HG02852 (cell line): ENCODE measurements around the gene CCP110.
"Not testable (repeated sequence)": the region's sequence is repeated elsewhere in the genome, so short reads cannot be mapped to it uniquely, and the experiment has no call there.

Source experiments
- ATAC-seq: cut with Tn5 transposase; IDR thresholded peaks from one replicate; pipeline ENCODE4 v1.9.1; 2021; ENCODE audit warnings: mild to moderate bottlenecking, moderate library complexity; ENCODE audit not compliant: unreplicated experiment

Gene CCP110

GRCh38 chr16:19512297-19512696 lies 11.4 kb upstream of the CCP110 start:
- ATAC-seq: no peak

DNA sequence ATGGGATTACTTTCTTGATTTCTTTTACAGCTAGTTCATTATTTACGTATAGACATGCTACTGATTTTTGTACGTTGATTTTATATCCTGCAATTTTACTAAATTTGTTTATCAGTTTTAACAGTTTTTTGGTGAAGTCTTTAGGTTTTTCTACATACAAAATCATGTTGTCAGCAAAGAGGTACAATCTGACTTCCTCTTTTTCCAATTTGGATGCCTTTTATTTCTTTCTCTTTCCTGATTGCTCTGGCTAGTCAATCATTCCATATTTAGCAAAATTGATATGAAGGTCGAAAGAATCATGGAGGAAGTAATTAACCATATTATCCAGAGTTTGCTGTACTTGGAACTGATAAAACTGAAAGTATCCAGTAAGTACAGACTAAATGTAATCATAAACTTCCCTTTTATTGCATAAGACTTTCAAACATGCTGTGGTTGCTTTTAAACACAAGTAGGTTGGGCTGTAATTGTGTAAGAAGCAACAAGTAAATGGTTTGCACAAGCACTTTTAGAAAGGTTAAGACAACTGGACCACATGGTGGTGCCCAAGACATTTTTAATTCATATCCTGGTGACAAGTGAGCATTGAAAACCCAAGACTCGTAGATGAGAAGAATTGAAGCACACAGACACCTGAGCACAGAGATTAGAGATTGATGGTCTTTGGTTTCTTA lies 10.2 kb upstream of the CCP110 start:
- no peak for ATAC-seq

DNA sequence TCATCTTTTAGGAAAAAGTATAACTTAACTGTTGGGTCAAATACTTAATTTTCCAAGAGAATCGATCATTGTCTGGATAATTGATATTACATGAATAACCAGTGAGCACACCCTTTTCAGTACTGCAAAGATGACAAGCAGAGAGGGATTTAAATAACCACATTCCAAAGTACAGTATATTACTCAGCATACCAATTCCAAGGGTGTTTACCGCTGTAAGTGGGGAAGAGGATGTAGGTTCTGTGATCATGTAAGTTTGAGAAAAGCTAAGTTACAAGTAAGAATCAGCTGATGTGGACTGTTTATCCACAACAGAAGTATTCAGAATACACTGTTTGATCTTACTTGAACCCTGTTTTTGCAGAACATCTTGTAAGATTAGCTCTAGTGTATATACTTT lies 8.0 kb upstream of the CCP110 start:
- no peak for ATAC-seq

GRCh38 chr16:19517424-19518089 lies 6.2 kb upstream of the CCP110 start:
- ATAC-seq: no peak

- ATAC-seq: no peak
Observed at GRCh38 chr16:19518388-19518787, 5.4 kb upstream of the CCP110 start.

DNA sequence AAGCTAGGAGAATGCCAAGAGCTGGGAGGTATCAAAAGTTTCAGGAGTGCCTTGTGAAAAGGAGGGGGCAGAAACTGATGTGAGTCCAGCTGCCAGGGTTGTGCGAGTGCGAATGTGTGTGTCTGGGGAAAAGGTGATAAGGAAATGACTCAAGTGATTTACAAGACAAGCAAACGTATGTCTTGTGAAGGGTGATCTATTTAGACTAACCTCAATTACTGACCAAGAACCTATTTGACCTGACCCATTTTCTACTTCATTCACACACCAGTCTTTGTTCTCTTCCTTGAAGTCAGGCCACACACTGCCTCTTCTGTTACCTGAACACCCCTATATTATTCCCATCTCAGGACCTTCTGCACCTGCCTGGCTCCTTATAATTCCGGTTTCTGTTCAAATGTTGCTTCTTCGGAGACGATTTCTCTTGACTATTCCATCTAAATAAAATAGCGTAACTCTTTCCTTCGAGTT lies 2.8 kb upstream of the CCP110 start:
- no peak for ATAC-seq

DNA sequence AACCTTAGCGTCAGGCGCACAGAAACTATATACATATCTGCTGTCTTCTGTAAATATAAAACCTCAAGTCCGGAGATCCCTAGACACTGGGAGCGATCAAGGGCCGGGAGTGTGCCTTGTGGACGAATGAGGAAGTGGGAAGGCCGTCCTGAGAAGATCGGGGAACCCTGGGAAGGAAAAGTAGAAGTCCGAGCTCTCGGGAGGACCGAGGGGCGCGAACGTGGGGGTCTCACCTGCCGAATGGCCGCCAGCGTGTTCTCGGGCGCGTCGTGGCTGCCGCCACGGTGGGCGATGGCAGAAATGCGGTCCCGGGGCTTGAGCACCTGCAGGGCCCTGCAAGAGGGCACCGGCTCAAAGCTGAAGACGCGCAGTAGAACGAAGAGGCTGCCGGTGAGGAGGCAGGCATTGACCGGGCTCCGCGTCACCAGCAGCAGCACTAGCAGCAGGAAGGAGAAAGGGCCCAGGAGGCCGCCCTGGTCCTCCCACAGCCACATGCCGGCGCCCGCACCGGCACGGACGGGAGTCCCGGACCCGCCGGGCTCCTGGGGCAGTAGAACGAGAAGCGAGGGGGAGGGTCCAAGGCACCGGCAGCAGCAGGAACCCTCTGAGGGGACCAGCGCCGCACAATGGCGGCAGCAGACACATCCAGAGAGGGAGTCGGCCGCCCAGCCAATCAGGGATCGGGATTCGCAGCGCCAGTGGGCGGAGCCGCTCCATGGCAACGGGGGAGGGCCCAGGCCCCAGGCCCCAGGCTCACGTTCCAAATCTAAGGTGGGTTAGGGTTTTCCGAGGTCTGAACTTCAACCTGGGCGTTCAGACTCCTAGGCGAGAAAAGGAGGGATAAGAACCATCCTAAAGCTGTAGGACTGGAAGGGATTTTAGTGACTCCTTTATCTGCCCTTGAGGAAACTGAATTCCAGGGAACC lies 2.0 kb upstream of the CCP110 start, which contains the start of gene GDE1:
Gene GDE1 (minus strand): TSS at position 628 of the 926 bp plus-strand sequence. CDS start 134 bp downstream, at position 494.
- ATAC-seq: peak; percentile 67

DNA sequence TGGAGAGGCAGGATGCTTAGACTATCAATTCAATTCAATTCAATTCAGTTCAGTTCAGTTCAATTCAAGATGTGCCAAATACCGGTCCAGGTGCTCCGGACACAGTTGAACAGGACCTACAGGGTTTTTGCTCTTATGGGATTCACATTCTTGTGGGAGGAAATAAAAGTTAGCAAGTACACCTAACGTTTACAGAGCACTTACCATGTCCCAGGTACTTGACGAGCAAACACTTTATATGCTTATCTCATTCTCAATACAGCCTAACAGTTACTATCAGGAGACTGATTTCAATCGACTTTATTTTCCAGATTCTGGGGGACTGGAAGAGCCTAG lies 1.4 kb upstream of the CCP110 start:
- ATAC-seq: no peak

DNA sequence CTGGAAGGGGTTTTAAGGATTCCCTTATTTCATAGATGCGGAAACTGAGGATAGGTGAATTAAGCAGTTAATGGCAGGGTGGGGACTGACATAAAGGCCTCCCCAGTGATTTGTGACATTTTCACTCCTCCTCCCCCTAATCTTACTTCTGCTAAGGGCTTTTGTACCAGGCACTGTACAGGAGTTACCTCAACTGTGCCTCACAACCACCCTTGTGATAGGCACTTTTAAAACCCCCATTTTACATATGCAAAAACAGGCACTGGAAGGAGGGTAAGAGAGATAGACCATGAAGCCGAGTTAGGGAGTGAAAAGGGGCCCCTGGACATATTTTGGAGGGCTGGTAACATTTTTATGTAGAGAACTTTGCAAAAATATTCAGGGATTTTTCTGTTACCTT lies 982 bp upstream of the CCP110 start:
- ATAC-seq: no peak

GRCh38 chr16:19523184-19523558 lies 571 bp upstream of the CCP110 start:
- no peak for ATAC-seq

DNA sequence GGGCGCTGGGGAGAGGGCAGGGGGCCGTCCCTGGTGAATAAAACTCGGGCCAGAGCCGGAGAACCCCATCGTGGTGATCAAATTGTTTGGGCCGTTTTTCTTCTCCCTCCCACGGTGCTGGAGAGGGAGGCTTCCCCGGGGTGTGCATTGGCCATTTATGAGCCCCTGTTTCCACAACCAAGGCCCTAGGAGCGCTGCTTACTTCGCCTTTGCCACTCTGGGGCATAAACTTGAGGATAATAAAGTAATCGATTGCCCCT lies 544 bp downstream of the CCP110 start:
- no peak for ATAC-seq

DNA sequence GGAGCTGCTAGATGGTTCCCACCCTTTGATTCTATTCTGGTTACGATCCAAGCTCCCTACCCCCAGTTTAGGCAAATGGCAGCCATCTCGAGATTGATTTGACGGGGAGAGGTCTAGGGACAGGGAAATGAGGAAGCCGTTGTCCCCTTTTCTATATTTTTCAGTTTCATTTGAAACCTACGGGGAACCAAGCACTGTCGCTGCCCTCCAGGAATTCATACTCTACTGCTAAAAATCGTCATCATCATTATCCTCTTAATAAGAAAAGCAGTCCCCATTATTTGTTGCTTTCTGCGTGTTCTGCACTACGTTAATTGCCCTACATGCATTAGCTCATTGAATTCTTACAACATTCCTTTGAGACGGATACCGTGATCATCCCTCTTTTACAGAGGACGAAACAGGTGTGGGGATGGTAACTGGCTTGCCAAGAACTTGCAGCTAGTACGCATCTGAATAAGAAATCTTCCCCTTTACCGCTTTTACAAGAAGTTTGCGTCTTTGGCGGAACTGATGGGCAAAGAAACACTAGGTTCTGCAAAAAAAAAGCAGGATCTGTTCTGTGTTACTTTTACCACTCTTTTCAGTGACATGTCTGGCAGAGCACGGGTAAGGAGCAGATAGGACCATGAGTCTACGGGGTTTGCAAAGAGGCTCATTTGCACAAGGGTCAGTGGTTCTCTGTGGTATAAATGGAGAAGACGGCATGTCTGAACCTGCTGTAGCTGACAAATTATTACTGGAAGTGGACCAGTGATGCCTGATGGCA lies 1.1 kb downstream of the CCP110 start:
- no peak for ATAC-seq

DNA sequence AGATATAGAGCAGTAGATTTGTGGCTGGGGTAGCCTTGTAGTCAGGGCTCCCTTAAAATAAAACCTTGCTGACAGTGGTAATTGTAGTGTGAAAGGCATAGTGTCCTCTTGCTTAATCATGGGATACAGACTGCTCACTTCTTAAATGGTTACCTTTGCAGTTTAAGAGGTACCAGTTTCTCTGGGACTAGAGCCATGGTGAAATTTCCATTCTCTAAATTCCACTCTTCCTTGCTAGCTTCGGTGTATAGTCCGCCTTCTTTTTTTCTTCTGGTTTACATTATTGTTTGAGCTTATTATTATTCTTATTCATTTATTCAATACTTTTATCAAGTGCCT lies 1.6 kb downstream of the CCP110 start:
- ATAC-seq: no peak

- no peak for ATAC-seq
Observed at GRCh38 chr16:19527161-19527560, 3.4 kb downstream of the CCP110 start.

DNA sequence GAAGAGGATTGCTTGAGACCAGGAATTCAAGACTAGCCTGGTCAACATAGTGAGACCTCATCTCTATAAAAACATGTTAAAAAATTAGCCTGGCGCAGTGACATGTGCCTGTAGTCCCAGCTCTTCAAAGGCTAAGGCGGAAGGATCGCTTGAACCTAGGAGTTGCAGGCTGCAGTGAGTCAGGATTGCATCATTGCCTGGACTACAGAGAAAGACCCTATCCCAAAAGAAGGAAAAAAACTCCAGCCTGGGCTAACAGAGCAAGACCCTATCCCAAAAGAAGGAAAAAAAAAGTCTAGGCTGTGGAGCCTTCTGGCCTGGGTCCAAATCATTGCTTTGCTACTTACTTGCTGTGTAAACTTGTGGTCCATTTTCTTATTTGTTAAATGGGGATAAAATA lies 4.9 kb downstream of the CCP110 start:
- ATAC-seq: no peak

DNA sequence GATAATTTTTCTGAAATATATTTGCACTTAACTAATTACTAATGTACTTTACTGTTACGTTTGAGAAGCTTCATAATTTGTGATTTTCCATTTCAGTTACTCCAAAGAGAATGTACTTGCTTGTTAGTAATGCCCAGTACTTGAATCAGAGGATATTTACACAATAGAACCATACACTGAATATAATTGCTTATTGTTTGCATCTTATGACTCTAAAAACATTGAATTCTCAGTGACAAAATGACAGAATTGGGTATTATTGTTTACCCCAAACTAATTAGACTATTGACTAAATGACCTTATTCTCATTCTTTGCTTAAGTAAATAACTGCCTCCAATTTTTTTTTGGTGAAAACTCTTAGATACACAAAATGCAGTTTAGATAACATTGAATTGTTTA lies 8.9 kb downstream of the CCP110 start:
- ATAC-seq: no peak

- ATAC-seq: no peak
Observed at GRCh38 chr16:19540241-19540970, 16.7 kb downstream of the CCP110 start.

GRCh38 chr16:19542138-19542821 lies 18.5 kb downstream of the CCP110 start:
- no peak for ATAC-seq

GRCh38 chr16:19543278-19543996 lies 19.7 kb downstream of the CCP110 start:
- ATAC-seq: not testable (repeated sequence)
